Ishikawa (cell line): ENCODE results near the gene CAPRIN2.

Experiments
- CEBPB ChIP-seq: IDR thresholded peaks from 2 replicates; pipeline ENCODE4 v1.6.1; 2012
- CREB1 ChIP-seq: IDR thresholded peaks from 2 replicates; pipeline ENCODE4 v1.6.1; 2012; ENCODE audit warnings: low read depth
- EGR1 ChIP-seq: IDR thresholded peaks from 2 replicates; pipeline ENCODE4 v1.6.1; 2012
- EP300 ChIP-seq: IDR thresholded peaks from 2 replicates; pipeline ENCODE4 v1.6.1; 2012; ENCODE audit warnings: borderline replicate concordance
- FOXM1 ChIP-seq: IDR thresholded peaks from 2 replicates; pipeline ENCODE4 v1.6.1; 2012; ENCODE audit warnings: low read depth, borderline replicate concordance
- USF1 ChIP-seq: IDR thresholded peaks from 2 replicates; pipeline ENCODE4 v1.6.1; 2012

- TF ChIP-seq CREB1 (no peak), EGR1 (no peak), FOXM1 (no peak), USF1 (no peak), CEBPB (no peak), EP300 (no peak)
These were observed 29.2 kb upstream of the CAPRIN2 start for GRCh38 chr12:30783946-30784345.
